ENCODE data around the gene EDC4. TPM values are rescaled to one million over a fixed set of nuclear protein-coding genes. Genes with fewer than 3 reads are reported as not detected.

EDC4 gene
- total RNA-seq, 2 experiments from 2014 or later = 86.6 to 89.6 TPM

GRCh38 chr16:67853670-67854069 is 19.2 kb upstream of the EDC4 start:
- ChIA-PET CTCF (ENCODE audit: unreplicated experiment) (no interaction called here), POLR2A (no interaction called here)
- Histone ChIP-seq H3K9me3 (ENCODE audit: low read length) (no peaks in the 10 kb centered on the region), H4K20me1 (ENCODE audit: insufficient read depth, low read length) (no peaks in the 10 kb centered on the region; the same call in 1 of the 2 replicates), H2AFZ (ENCODE audit: low read length) (no peak overlapping the region), H3K36me3 (ENCODE audit: insufficient read depth, low read length) (peaks cover 69% of the 10 kb centered on the region), H3K4me3 (ENCODE audit: low read depth, low read length, poor library complexity, severe bottlenecking) (no peak overlapping the region), H3K4me1 (ENCODE audit: insufficient read depth, low read length, poor library complexity, severe bottlenecking) (no peaks in the 10 kb centered on the region), H3K27ac (ENCODE audit: low read depth, low read length, poor library complexity, severe bottlenecking) (no peak overlapping the region), H3K4me2 (ENCODE audit: low read length) (no peak overlapping the region), H3K9me2 (ENCODE audit: insufficient read depth, low read length) (no peaks in the 10 kb centered on the region), H3K79me2 (ENCODE audit: insufficient read depth, low read depth, low read length) (peaks cover 98% of the 10 kb centered on the region)
- intact Hi-C loops (cut with micrococcal nuclease; ENCODE audit: unreplicated experiment) = no loop called here
- TF ChIP-seq, protein P1, sequence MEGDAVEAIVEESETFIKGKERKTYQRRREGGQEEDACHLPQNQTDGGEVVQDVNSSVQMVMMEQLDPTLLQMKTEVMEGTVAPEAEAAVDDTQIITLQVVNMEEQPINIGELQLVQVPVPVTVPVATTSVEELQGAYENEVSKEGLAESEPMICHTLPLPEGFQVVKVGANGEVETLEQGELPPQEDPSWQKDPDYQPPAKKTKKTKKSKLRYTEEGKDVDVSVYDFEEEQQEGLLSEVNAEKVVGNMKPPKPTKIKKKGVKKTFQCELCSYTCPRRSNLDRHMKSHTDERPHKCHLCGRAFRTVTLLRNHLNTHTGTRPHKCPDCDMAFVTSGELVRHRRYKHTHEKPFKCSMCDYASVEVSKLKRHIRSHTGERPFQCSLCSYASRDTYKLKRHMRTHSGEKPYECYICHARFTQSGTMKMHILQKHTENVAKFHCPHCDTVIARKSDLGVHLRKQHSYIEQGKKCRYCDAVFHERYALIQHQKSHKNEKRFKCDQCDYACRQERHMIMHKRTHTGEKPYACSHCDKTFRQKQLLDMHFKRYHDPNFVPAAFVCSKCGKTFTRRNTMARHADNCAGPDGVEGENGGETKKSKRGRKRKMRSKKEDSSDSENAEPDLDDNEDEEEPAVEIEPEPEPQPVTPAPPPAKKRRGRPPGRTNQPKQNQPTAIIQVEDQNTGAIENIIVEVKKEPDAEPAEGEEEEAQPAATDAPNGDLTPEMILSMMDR (conservative IDR thresholded peaks at IDR 0.05; ENCODE audit: low read length) = no peak
- TF ChIP-seq EZH2phosphoT487 (IDR thresholded peaks at IDR 0.05; ENCODE audit: borderline replicate concordance, low read depth, low read length) = no peak
- no peak for DNase-seq (ENCODE audit: low spot score)
- BruUV-seq (replicated peaks) = no TSS peak

DNA sequence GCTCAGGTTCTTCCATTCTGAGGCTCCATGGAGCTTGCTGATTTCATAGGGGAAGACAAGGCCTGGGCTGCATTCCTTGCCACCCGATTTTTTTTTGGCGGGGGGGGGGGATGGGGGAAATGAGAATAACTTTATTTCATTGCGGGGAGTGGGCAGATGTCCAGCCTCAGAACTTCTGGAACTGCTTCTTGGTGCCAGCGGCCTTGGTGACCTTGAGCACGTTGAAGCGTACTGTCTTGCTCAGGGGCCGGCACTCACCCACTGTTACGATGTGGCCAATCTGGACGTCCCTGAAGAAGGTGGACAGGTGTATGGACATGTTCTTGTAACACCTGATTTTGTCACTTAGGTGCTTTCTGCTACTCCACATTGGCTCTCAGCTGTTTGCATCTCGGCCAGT is 17.1 kb upstream of the EDC4 start:
- Histone ChIP-seq H3K4me3 (ENCODE audit: low read depth, low read length, poor library complexity, severe bottlenecking) (no peak overlapping the region), H3K27ac (ENCODE audit: low read depth, low read length, poor library complexity, severe bottlenecking) (no peak overlapping the region), H3K36me3 (ENCODE audit: insufficient read depth, low read length) (peaks cover 71% of the 10 kb centered on the region), H3K9me3 (ENCODE audit: low read length) (no peaks in the 10 kb centered on the region), H2AFZ (ENCODE audit: low read length) (no peak overlapping the region), H4K20me1 (ENCODE audit: insufficient read depth, low read length) (no peaks in the 10 kb centered on the region; the same call in 1 of the 2 replicates), H3K4me2 (ENCODE audit: low read length) (no peak overlapping the region), H3K79me2 (ENCODE audit: insufficient read depth, low read depth, low read length) (peaks cover 97% of the 10 kb centered on the region), H3K4me1 (ENCODE audit: insufficient read depth, low read length, poor library complexity, severe bottlenecking) (no peaks in the 10 kb centered on the region), H3K9me2 (ENCODE audit: insufficient read depth, low read length) (no peaks in the 10 kb centered on the region)
- CTCF ChIA-PET (ENCODE audit: unreplicated experiment) = no interaction called here
- POLR2A ChIA-PET = interaction anchor here (0.6 kb wide), 3 partner anchors 14 to 128 kb away, joined by 3 to 11 read pairs (median 8); no protein-coding TSS in a partner anchor
- DNase-seq (ENCODE audit: low spot score) = no peak
- TF ChIP-seq, protein P1 (conservative IDR thresholded peaks at IDR 0.05; ENCODE audit: low read length) = no peak
- TF ChIP-seq EZH2phosphoT487 (IDR thresholded peaks at IDR 0.05; ENCODE audit: borderline replicate concordance, low read depth, low read length) = no peak
- BruUV-seq (replicated peaks) = no TSS peak
- intact Hi-C loops (cut with micrococcal nuclease; ENCODE audit: unreplicated experiment) = no loop called here

- Histone ChIP-seq H3K36me3 (ENCODE audit: insufficient read depth, low read length) (peaks cover 77% of the 10 kb centered on the region), H3K4me1 (ENCODE audit: insufficient read depth, low read length, poor library complexity, severe bottlenecking) (no peaks in the 10 kb centered on the region), H3K27ac (ENCODE audit: low read depth, low read length, poor library complexity, severe bottlenecking) (no peak overlapping the region), H3K4me2 (ENCODE audit: low read length) (no peak overlapping the region), H3K9me2 (ENCODE audit: insufficient read depth, low read length) (no peaks in the 10 kb centered on the region), H3K79me2 (ENCODE audit: insufficient read depth, low read depth, low read length) (peaks cover 97% of the 10 kb centered on the region), H3K4me3 (ENCODE audit: low read depth, low read length, poor library complexity, severe bottlenecking) (no peak overlapping the region), H2AFZ (ENCODE audit: low read length) (no peak overlapping the region), H3K9me3 (ENCODE audit: low read length) (no peaks in the 10 kb centered on the region), H4K20me1 (ENCODE audit: insufficient read depth, low read length) (no peaks in the 10 kb centered on the region; the same call in 1 of the 2 replicates)
- CTCF ChIA-PET (ENCODE audit: unreplicated experiment) = no interaction called here
- POLR2A ChIA-PET = no interaction called here
- TF ChIP-seq, protein P1 (conservative IDR thresholded peaks at IDR 0.05; ENCODE audit: low read length) = no peak
- TF ChIP-seq EZH2phosphoT487 (IDR thresholded peaks at IDR 0.05; ENCODE audit: borderline replicate concordance, low read depth, low read length) = no peak
- DNase-seq (ENCODE audit: low spot score) = no peak
- BruUV-seq (replicated peaks) = no TSS peak
- intact Hi-C loops (cut with micrococcal nuclease; ENCODE audit: unreplicated experiment) = no loop called here
These were observed 15.8 kb upstream of the EDC4 start for GRCh38 chr16:67856927-67857546.

All from OCI-LY7 (cell line).